Gastroesophageal sphincter (tissue), 3 donors: Measurements from ENCODE around the gene NANS.

ENCODE experiments used
- EP300 ChIP-seq: sonication (generic); formaldehyde crosslinking; IDR thresholded peaks from one replicate; pipeline ENCODE4 v1.6.1; 2017; ENCODE audit warnings: antibody characterized with exemption, mild to moderate bottlenecking
- POLR2A ChIP-seq, 2 donors: fragments of 450-650 bp; IDR thresholded peaks; one replicate each; pipeline ENCODE4 v1.6.1; 2017; ENCODE audit warnings: antibody characterized with exemption in 2 of 2, mild to moderate bottlenecking in 2 of 2, moderate library complexity in 1 of 2
- POLR2AphosphoS5 ChIP-seq: sonication (generic); formaldehyde crosslinking; IDR thresholded peaks from one replicate; pipeline ENCODE4 v1.6.1; 2017; ENCODE audit warnings: antibody characterized with exemption
- TF ChIP-seq, protein P1 (sequence below), 4 experiments: fragments of 200-600 bp in 2 of 4; fragments of 450-650 bp in 2 of 4; sonication (generic) in 1 of 4; IDR thresholded peaks; one replicate each; pipeline ENCODE4 v1.5.1; 2017 to 2019; ENCODE audit warnings: antibody characterized with exemption in 4 of 4, mild to moderate bottlenecking in 2 of 4, moderate library complexity in 2 of 4

DNA sequence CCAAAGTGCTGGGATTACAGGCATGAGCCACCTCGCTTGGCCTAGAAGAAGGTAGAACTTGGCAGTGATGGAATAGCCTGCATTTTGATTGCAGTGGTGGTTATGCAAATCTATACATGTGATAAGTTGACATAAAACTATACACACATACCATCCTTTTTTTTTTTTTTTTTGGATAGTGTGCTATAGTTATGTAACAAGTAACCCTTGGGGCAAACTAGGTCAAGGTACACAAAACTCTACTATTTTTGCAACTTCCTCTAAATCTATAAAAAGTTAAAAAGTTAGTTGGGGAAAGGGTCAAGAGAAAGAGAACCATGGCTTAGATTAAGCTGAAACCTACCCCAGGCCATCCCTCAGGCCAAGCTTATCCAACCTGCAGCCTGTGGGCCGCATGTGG is 51.4 kb downstream of the NANS start:
- TF ChIP-seq EP300 = no peak
- TF ChIP-seq, protein P1, sequence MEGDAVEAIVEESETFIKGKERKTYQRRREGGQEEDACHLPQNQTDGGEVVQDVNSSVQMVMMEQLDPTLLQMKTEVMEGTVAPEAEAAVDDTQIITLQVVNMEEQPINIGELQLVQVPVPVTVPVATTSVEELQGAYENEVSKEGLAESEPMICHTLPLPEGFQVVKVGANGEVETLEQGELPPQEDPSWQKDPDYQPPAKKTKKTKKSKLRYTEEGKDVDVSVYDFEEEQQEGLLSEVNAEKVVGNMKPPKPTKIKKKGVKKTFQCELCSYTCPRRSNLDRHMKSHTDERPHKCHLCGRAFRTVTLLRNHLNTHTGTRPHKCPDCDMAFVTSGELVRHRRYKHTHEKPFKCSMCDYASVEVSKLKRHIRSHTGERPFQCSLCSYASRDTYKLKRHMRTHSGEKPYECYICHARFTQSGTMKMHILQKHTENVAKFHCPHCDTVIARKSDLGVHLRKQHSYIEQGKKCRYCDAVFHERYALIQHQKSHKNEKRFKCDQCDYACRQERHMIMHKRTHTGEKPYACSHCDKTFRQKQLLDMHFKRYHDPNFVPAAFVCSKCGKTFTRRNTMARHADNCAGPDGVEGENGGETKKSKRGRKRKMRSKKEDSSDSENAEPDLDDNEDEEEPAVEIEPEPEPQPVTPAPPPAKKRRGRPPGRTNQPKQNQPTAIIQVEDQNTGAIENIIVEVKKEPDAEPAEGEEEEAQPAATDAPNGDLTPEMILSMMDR (IDR thresholded peaks at IDR 0.05) = no peak
- no peak for TF ChIP-seq POLR2A (IDR thresholded peaks at IDR 0.05)
- no peak for TF ChIP-seq POLR2AphosphoS5
